OCI-M2 (cell line): ENCODE data around the gene SNX10.
"Not testable (repeated sequence)": the region's sequence is repeated elsewhere in the genome, so short reads cannot be mapped to it uniquely, and the experiment has no call there.

ENCODE experiments used
- DNase-seq: peaks from one replicate; lab custom pipeline; 2025; ENCODE audit not compliant: unreplicated experiment; lab: John Stamatoyannopoulos, UW

Gene SNX10

GRCh38 chr7:26291699-26292538 lies at the start of gene SNX10:
Gene SNX10 (plus strand): TSS chr7:26291862. CDS start chr7:26346443, 54,581 bp downstream.
- no peak for DNase-seq

GRCh38 chr7:26245150-26245549 lies 46.5 kb upstream of the SNX10 start:
- DNase-seq = no peak

- DNase-seq = no peak
Measured at GRCh38 chr7:26250239-26250638, 41.4 kb upstream of the SNX10 start.

GRCh38 chr7:26261866-26262265 lies 29.8 kb upstream of the SNX10 start:
- not testable (repeated sequence) for DNase-seq

GRCh38 chr7:26265065-26265464 lies 26.6 kb upstream of the SNX10 start:
- no peak for DNase-seq

- DNase-seq = no peak
Measured at GRCh38 chr7:26265499-26266075, 26.1 kb upstream of the SNX10 start.

GRCh38 chr7:26267601-26268166 lies 24.0 kb upstream of the SNX10 start:
- no peak for DNase-seq

GRCh38 chr7:26275213-26275612 lies 16.4 kb upstream of the SNX10 start:
- DNase-seq = no peak

GRCh38 chr7:26278770-26279169 lies 12.9 kb upstream of the SNX10 start:
- no peak for DNase-seq

GRCh38 chr7:26279405-26279804 lies 12.3 kb upstream of the SNX10 start:
- DNase-seq = no peak

GRCh38 chr7:26280097-26280496 lies 11.6 kb upstream of the SNX10 start:
- DNase-seq = no peak

- DNase-seq = no peak
Measured at GRCh38 chr7:26280723-26281122, 10.9 kb upstream of the SNX10 start.

GRCh38 chr7:26284477-26284876 lies 7.2 kb upstream of the SNX10 start:
- DNase-seq = no peak

- DNase-seq = no peak
Measured at GRCh38 chr7:26284995-26285632, 6.5 kb upstream of the SNX10 start.

GRCh38 chr7:26286157-26286556 lies 5.5 kb upstream of the SNX10 start:
- no peak for DNase-seq

- not testable (repeated sequence) for DNase-seq
Measured at GRCh38 chr7:26288126-26288525, 3.5 kb upstream of the SNX10 start.

- DNase-seq = no peak
Measured at GRCh38 chr7:26291251-26291650, 411 bp upstream of the SNX10 start.

- DNase-seq = no peak
Measured at GRCh38 chr7:26292768-26293560, 1.3 kb downstream of the SNX10 start.

GRCh38 chr7:26293569-26294308 lies 2.1 kb downstream of the SNX10 start:
- no peak for DNase-seq

- DNase-seq = no peak
Measured at GRCh38 chr7:26295015-26295414, 3.4 kb downstream of the SNX10 start.
